ENCODE results near the gene IPO8. TPM values are rescaled to one million over a fixed set of nuclear protein-coding genes. Genes with fewer than 3 reads are reported as not detected.

IPO8 gene
- total and polyA plus RNA-seq, 9 donors: 15.7 to 49.6 (median 44.3) TPM

DNA sequence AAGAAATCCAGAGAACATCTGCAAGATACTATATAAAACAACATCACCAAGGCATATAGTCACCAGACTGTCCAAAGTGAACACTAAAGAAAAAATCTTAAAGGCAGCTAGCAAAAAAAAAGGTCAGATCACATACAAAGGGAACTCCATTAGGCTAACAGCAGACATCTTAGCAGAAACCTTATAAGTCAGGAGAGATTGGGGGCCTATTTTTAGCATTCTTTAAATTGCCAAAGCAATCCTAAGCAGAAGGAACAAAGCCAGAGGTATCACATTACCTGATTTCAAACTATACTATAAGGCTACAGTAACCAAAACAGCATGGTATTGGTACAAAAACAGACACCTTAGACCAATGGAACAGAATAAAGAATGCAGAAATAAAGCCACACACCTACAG, 92.5 kb downstream of the IPO8 start:
- Histone ChIP-seq H3K9me3 (no peaks in the 10 kb centered on the region), H3K27ac (no peak overlapping the region), H3K36me3 (no peaks in the 10 kb centered on the region), H3K4me3 (no peak overlapping the region), H3K4me1 (ENCODE audit: insufficient read depth) (no peaks in the 10 kb centered on the region), H3K27me3 (no peaks in the 10 kb centered on the region)
- TF ChIP-seq POLR2A (IDR thresholded peaks at IDR 0.05): no peak
- TF ChIP-seq, protein P1, sequence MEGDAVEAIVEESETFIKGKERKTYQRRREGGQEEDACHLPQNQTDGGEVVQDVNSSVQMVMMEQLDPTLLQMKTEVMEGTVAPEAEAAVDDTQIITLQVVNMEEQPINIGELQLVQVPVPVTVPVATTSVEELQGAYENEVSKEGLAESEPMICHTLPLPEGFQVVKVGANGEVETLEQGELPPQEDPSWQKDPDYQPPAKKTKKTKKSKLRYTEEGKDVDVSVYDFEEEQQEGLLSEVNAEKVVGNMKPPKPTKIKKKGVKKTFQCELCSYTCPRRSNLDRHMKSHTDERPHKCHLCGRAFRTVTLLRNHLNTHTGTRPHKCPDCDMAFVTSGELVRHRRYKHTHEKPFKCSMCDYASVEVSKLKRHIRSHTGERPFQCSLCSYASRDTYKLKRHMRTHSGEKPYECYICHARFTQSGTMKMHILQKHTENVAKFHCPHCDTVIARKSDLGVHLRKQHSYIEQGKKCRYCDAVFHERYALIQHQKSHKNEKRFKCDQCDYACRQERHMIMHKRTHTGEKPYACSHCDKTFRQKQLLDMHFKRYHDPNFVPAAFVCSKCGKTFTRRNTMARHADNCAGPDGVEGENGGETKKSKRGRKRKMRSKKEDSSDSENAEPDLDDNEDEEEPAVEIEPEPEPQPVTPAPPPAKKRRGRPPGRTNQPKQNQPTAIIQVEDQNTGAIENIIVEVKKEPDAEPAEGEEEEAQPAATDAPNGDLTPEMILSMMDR (IDR thresholded peaks at IDR 0.05): no peak
- no peak for TF ChIP-seq EP300 (IDR thresholded peaks at IDR 0.05)
- DNase-seq: no peak
- intact Hi-C loops (cut with DNase I): no loop called here

DNA sequence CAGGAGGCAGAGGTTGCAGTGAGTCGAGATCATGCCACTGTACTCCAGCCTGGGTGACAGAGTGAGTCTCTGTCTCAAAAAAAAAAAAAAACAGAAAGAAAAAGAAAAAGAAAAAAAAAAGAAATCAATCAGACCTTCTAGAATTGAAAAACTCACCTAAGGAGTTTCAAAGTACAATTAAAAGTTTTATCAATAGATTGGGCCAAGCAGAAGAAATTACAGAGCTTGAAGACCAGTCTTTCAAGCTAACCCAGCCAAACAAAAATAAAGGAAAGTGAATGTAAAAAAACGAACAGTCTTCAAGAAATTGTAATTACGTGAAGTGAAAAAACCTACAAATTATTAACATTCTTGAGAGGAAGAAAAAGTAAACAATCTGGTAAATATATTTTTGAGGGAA, 93.0 kb downstream of the IPO8 start:
- WGBS, 3 donors: 92 to 94% (median 94%) methylated on average over 3 of the region's 3 CpGs

DNA sequence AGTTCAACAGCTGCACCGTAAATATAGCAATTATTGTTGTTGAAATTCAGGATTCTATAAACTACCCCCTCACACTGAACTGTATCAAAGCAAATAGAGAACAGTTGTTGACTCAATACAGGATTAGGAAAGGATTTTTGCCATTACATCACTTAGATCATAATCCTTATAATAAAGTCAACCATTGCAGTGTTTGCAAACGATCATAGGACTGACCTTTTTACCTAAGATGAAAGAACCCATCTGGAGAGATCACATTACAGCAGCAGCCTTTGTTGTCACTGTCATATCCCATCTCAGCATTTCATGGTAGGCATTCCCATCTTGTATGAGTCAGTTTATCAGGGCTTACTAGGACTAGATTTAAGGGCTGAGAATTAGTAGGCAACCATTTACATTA, 96.1 kb downstream of the IPO8 start:
- Histone ChIP-seq H3K27ac (no peak overlapping the region), H3K9me3 (no peaks in the 10 kb centered on the region), H3K27me3 (no peaks in the 10 kb centered on the region), H3K4me3 (no peak overlapping the region), H3K4me1 (ENCODE audit: insufficient read depth) (no peaks in the 10 kb centered on the region), H3K36me3 (no peaks in the 10 kb centered on the region)
- DNase-seq: no peak
- WGBS, 3 donors: 21 to 47% (median 32%) methylated on average over 2 of the region's 2 CpGs
- TF ChIP-seq EP300 (IDR thresholded peaks at IDR 0.05) (no peak), POLR2A (IDR thresholded peaks at IDR 0.05) (no peak)
- TF ChIP-seq, protein P1 (IDR thresholded peaks at IDR 0.05): no peak
- intact Hi-C loops (cut with DNase I): no loop called here

More for the DNA sequence above, 93.0 kb downstream of the IPO8 start:
- Histone ChIP-seq H3K36me3 (no peaks in the 10 kb centered on the region), H3K4me3 (no peak overlapping the region), H3K9me3 (no peaks in the 10 kb centered on the region), H3K4me1 (ENCODE audit: insufficient read depth) (no peaks in the 10 kb centered on the region), H3K27me3 (no peaks in the 10 kb centered on the region), H3K27ac (no peak overlapping the region)
- TF ChIP-seq EP300 (IDR thresholded peaks at IDR 0.05) (no peak), POLR2A (IDR thresholded peaks at IDR 0.05) (no peak)
- TF ChIP-seq, protein P1 (IDR thresholded peaks at IDR 0.05): no peak
- no peak for DNase-seq
- intact Hi-C loops (cut with DNase I): no loop called here

DNA sequence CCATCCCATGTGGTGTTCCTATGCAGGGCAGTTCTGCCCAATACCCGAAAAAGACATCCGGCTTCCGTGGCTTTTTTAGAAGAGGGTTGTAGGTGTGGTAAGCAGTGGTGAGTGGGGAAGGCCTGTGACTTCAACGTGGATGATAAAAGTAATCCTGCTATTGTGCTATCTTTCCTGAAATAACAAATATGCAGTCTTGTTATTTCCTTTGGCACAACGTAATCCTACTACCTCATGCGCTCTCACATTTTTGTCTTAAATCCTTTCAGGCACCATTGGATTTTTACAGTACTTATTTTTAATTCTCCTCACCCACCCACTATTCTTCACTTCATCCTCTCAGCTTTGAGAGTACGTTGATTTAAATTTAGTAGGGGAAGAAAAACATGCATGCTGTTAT, 96.8 kb downstream of the IPO8 start:
- DNase-seq: no peak
- Histone ChIP-seq H3K9me3 (no peaks in the 10 kb centered on the region), H3K4me1 (ENCODE audit: insufficient read depth) (no peaks in the 10 kb centered on the region), H3K27me3 (no peaks in the 10 kb centered on the region), H3K4me3 (no peak overlapping the region), H3K36me3 (no peaks in the 10 kb centered on the region), H3K27ac (no peak overlapping the region)
- WGBS, 3 donors: 71 to 75% (median 71%) methylated on average over 7 of the region's 7 CpGs
- intact Hi-C loops (cut with DNase I): no loop called here
- TF ChIP-seq EP300 (IDR thresholded peaks at IDR 0.05) (no peak), POLR2A (IDR thresholded peaks at IDR 0.05) (no peak)
- TF ChIP-seq, protein P1 (IDR thresholded peaks at IDR 0.05): no peak

DNA sequence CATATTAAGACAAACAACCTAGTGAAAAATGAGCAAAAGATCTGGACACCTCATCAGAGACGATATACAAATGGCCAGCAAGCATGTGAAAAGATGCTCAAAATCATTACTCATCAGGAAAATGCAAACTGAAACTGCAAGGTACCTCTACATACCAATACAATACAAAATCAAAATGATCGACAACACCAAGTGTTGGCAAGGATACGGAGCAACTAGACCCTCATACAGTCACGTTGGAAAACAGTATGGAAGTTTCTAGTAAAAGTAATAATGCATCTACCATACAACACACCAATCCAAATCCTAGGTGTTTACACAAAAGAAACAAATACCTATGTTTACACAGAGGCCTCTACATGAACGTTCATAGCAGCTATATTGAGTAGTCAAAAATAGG, 99.9 kb downstream of the IPO8 start:
- no peak overlapping the region for H3K27ac ChIP-seq
- TF ChIP-seq, protein P1 (IDR thresholded peaks at IDR 0.05): no peak
- TF ChIP-seq EP300 (IDR thresholded peaks at IDR 0.05): no peak
- TF ChIP-seq POLR2A (IDR thresholded peaks at IDR 0.05): no peak
- no peaks in the 10 kb centered on the region for H3K27me3 ChIP-seq
- H3K4me3 ChIP-seq: no peak overlapping the region
- H3K9me3 ChIP-seq: no peaks in the 10 kb centered on the region
- H3K36me3 ChIP-seq: no peaks in the 10 kb centered on the region
- intact Hi-C loops (cut with DNase I): no loop called here
- WGBS, 3 donors: 90 to 95% (median 93%) methylated on average over 5 of the region's 5 CpGs
- DNase-seq: no peak
- H3K4me1 ChIP-seq (ENCODE audit: insufficient read depth): no peaks in the 10 kb centered on the region

Measured in ovary (tissue), 9 donors.